ENCODE results near the gene SNAPC3.
"Not testable (repeated sequence)": the region's sequence is repeated elsewhere in the genome, so short reads cannot be mapped to it uniquely, and the experiment has no call there.

SNAPC3 gene

GRCh38 chr9:15422372-15423230 is at the start of gene SNAPC3:
TSS of gene SNAPC3 (plus strand) at chr9:15422876. CDS start at chr9:15422880, 4 bp downstream.
- DNase-seq (ENCODE audit: low read depth): peak; percentile 92

- no peak for DNase-seq (ENCODE audit: low read depth)
Measured at GRCh38 chr9:15373881-15374280, 48.8 kb upstream of the SNAPC3 start.

DNA sequence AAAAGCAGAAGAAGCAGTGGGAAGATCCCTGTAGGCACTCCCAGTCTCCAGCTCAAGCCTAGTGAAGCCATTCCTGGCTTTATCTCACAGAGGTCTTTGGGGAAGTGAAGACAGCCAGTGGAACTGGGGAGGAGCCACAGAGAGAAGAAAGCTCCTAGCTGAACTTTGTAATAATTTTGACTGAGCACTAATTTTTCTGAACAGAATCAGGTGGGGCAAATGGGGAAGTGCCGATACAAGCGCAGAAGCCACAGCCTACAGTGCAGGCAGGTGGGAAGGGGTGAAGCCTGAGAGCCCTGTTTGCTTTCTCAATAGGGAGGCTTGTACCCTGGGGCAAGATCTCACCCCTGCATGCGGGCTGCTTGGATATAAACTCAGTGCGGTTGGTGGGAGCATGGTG is 48.4 kb upstream of the SNAPC3 start:
- DNase-seq (ENCODE audit: low read depth): no peak

DNA sequence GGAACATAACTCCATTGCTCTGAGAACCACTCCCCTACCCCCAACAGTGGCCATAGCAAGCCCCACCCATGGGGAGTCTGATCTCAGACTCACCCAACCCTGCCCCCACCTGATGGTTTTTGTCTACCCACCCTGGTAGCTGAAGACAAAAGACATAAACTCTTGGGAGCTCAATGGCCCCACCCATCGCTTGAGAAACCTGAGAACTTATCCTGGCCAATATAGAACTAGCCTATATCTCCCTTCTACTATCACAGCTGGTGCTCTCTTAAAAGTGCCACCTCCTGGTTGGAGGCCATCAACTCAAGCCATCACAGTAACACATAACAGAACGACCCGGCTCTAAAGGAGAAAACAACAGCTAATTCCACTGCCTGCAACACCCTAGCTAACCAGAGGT is 47.9 kb upstream of the SNAPC3 start:
- DNase-seq (ENCODE audit: low read depth): no peak

GRCh38 chr9:15377625-15378540 is 44.8 kb upstream of the SNAPC3 start:
- no peak for DNase-seq (ENCODE audit: low read depth)

DNA sequence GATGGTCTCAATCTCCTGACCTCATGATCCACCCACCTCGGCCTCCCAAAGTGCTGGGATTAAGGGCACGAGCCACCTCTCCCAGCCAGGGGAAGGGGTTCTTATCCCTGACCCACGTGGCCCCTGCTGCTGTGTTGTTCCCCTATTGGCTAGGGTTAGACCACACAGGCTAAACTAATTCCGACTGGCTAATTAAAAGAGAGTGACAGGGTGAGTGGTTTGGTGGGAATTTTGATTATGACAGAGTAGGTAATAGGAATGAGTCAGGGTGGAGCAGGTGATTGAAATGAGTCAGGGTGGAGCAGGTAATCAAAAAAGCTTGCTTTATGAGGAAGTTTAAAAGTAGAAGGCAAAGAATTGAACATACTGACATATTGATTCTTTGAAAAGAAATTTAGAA is 43.4 kb upstream of the SNAPC3 start:
- not testable (repeated sequence) for DNase-seq (ENCODE audit: low read depth)

DNA sequence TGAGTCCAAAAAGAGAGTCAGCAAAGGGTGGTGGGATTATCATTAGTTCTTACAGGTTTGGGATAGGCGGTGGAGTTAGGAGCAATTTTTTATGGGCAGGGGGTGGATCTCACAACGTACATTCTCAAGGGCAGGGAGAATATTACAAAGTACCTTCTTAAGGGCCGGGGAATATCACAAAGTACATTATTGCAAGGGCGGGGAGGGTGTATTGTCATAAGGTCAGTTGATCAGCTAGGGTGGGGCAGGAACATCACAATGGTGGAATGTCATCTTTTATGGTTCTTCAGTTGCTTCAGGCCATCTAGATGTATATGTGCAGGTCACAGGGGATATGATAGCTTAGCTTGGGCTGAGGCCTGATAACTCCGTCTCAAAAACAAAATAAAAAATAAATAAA is 42.8 kb upstream of the SNAPC3 start:
- not testable (repeated sequence) for DNase-seq (ENCODE audit: low read depth)

DNA sequence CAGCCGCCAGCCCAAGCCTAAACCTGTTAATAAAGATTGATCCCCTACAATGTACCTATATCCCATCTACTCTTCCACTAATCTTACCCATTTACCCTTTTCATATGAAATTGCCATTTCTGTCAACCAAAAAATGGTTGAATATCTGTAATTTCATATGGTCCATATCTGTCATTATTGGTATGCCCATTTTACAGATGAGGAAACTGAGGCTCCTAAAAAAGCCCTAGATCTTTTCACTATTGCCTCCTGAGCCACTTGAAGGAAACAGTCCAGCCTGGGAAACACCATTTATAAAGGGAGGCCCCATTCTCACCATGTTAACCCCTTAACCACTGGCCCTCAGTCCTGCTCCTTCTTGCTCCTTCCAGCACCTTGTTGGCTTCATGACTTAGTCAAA is 41.2 kb upstream of the SNAPC3 start:
- no peak for DNase-seq (ENCODE audit: low read depth)

- DNase-seq (ENCODE audit: low read depth): no peak
Measured at GRCh38 chr9:15386465-15386864, 36.2 kb upstream of the SNAPC3 start.

- DNase-seq (ENCODE audit: low read depth): no peak
Measured at GRCh38 chr9:15389173-15389572, 33.5 kb upstream of the SNAPC3 start.

- no peak for DNase-seq (ENCODE audit: low read depth)
Measured at GRCh38 chr9:15389631-15390030, 33.0 kb upstream of the SNAPC3 start.

GRCh38 chr9:15390201-15390600 is 32.5 kb upstream of the SNAPC3 start:
- no peak for DNase-seq (ENCODE audit: low read depth)

GRCh38 chr9:15392363-15392762 is 30.3 kb upstream of the SNAPC3 start:
- no peak for DNase-seq (ENCODE audit: low read depth)

DNA sequence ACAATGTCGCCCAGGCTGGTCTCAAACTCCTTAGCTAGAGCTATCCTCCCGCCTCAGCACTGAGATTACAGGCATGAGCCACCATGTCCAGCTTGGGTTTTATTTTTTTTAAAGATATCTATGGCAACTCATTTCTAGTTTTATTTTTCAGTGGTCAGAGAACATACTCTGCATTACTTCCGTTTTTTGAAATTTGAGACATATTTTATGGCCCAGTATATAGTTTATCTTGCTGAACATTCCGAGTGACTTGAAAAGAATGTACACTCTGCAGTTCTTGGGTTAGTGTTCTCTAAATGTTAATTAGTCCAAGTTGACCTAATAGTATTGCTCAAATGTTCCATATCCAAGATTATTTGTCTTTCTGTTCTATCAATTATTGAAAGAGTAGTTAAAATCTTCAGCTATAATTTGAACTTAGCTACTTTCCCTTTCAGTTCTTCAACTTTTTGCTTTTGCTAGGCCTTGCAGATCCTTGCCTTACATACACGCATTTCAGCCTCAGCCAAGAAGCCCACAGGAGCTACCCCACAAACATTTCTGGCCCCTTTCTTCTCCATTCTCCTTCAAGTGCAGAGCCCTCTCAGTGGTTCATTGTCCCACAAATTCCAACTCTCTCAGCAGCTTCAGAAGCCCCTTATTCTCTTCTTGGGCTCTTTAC is 22.3 kb upstream of the SNAPC3 start:
- no peak for DNase-seq (ENCODE audit: low read depth)

- DNase-seq (ENCODE audit: low read depth): no peak
Measured at GRCh38 chr9:15401266-15401665, 21.4 kb upstream of the SNAPC3 start.

GRCh38 chr9:15403155-15403554 is 19.5 kb upstream of the SNAPC3 start:
- no peak for DNase-seq (ENCODE audit: low read depth)

- no peak for DNase-seq (ENCODE audit: low read depth)
Measured at GRCh38 chr9:15404171-15404570, 18.5 kb upstream of the SNAPC3 start.

- no peak for DNase-seq (ENCODE audit: low read depth)
Measured at GRCh38 chr9:15416880-15417279, 5.8 kb upstream of the SNAPC3 start.

- DNase-seq (ENCODE audit: low read depth): no peak
Measured at GRCh38 chr9:15417626-15418025, 5.0 kb upstream of the SNAPC3 start.

- DNase-seq (ENCODE audit: low read depth): no peak
Measured at GRCh38 chr9:15420796-15421195, 1.9 kb upstream of the SNAPC3 start.

DNA sequence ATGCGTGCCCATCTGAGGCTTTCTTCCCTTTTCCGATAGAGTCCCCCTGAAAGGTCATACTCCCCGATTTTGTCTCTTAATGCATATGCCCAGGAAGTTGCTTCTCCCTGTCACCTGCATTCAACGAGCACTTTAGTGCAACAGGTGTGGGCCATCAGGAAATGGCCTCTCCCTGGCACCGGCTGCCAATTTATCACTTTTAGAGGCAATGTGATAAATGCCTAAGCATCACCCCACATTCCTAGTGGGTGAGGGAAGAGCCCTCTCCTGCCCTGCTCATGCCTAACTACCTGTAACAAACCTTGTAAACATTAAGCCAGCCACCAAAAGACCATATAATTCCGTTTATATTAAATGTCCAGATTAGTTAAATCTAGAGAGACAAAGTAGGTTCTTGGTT is 1.1 kb upstream of the SNAPC3 start:
- DNase-seq (ENCODE audit: low read depth): no peak

DNA sequence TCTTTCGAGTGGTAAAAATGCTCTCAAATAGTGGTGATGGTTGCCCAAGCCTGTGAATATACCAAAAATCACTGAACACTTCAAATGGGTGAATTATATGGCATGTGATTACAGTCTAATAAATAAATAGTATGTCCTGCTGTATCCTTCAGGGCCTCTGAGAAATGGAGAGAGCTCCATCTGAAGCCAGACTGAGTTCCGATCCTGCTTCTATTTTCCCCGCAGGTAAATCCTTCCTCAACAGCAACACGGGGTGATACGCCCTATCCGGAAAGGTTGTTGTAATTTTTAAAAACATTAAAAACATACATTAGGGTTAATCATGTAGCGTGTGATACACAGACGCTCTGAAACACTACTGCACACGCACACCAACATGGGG is 695 bp upstream of the SNAPC3 start:
- no peak for DNase-seq (ENCODE audit: low read depth)

Measured in activated T-cell treated with anti-CD3 and anti-CD28 coated beads for 48 hours (primary cell).